Left kidney (tissue), 2 donors: ENCODE data around the gene NCEH1. TPM values are rescaled to one million over a fixed set of nuclear protein-coding genes. Genes with fewer than 3 reads are reported as not detected.

Source experiments
- DNase-seq: peaks from one replicate; pipeline ENCODE4 v3.0.0-alpha.2; 2013
- polyA plus RNA-seq: library from polyadenylated mRNA; unstranded; fragments of 120-200 nt; gene quantifications from one replicate; pipeline ENCODE4 v1.2.1, GENCODE V29; 2013; ENCODE audit not compliant: insufficient read length

NCEH1 gene
- polyA plus RNA-seq, 1 donor, result 5.3 TPM

DNA sequence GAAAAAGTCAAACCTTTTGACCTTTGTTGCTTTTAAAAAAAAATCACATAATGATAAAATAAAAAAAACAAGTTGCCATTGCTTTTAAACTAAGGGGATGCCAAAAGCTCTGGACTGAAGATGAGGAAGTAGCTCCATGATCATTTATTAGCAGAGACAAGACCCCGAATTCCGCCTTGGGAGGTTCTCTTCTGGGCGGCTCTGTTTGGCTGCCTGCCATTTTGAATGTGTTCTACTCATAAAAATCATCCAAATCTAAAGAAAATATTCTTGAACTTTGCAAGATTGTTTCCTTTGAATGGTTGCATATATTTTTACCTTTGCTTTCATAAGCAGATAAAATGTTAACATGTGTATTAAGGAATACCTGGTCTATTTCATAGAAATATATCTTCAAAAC, 63.8 kb downstream of the NCEH1 start:
- no peak for DNase-seq

DNA sequence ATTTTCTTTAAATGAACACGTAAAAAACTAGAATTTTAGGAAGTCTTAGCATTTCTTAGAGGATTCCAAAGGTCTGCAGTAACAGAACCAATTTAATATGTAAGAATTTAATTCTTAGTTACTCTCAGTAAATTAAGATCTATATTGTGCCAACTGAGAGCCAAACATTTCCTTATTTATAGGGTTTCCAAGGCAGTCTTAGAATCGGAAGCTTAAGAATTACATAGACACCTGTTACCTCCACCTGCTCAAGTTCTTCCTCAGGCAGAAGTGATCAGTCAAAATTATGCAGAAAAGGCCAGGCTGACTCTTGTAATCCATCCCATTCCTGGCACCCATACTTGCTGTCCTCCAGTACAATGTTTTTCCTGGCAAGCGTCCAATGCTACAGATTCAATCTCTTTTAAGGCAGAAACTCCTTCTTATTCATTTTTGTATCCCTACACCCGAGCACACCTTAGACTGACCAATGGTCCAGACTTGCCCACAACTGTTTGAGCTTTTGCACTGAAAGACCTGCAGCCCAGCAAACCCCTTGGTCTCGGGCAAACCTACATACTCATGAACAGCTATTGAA, 64.3 kb downstream of the NCEH1 start:
- DNase-seq, result no peak

DNA sequence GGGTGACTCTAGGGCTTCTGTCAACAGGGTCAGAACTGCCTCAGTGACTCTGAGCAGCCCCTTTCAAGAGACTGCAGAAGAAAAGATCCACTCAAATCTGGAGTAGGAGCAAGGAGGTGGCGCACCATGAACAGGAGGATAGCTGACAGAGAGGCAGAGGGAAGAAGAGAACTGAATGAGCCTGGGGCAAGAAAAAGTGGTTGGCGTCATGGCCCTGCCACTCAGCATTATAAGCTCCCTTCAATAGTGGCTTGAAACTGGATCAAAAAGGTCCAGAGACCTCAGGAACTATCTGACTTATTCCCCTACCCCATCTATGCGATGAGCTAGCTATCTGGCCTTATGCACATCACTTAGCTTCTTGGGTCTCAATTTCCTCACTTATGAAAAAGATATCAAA, 66.6 kb downstream of the NCEH1 start:
- no peak for DNase-seq

DNA sequence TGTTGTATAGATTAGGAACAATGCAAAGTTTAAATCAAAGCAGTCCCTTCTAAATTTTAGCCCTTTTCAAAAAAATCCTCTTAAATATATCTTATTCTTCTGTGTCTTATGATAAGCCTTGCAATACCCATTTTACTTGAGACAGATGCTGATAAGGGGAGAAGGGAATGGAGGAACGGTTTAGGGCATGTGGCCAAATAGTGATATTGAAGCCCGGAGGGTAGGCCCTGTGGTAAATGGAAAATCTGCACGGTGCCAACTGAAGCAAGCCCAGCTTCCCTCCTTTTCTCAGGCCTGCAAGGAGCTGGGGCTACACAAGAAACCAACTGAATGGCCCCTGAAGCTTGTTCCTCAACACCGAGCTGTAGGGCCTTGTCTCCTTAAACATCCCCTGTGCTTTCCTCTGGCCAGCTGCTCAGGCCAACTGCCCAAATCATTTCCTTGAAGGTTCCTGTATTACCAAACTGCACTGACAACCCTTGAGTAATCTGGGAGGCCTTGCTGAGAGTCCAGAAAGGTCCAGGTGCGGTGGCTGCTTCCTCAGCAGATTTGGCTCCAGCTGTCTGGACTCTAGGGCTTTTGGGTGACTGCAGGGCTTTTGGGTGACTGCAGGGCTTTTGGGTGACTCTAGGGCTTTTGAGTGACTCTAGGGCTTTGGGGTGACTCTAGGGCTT, 67.2 kb downstream of the NCEH1 start:
- no peak for DNase-seq

DNA sequence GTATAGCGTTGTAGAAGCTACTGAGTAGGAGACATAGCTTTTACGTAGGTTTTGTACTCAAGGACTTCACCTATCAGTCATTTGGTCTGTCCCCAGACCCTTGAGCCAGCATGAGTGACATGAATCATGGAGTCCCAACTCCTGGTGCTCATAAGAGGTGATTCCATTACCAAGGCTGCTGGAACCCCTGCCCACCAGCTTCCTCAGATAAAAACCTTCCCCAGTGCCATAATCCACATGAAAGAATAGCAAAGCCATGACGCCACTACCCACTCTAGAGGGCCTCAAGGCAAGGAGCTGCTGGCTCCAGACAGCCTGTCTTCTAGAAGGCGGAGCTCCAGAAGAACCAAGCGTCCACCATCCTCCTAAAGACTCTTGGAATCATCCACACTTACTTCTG, 69.6 kb downstream of the NCEH1 start:
- no peak for DNase-seq

DNA sequence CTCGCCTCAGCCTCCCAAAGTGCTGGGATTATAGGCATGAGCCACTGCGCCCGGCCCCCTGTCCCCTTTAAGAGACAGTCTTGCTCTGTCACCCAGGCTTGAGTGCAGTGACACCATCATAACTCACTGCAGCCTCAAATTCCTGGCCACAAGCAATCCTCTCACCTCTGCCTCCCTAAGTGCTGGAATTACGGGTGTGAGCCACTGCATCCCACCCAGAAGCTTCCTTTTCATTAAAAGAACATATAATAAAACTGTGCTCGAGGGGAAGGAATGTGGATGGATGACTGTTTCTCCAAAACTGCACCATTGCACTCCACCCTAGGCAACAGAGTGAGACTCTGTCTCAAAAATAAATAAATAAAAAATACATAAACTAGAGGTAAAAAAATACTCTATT, 70.1 kb downstream of the NCEH1 start:
- no peak for DNase-seq

DNA sequence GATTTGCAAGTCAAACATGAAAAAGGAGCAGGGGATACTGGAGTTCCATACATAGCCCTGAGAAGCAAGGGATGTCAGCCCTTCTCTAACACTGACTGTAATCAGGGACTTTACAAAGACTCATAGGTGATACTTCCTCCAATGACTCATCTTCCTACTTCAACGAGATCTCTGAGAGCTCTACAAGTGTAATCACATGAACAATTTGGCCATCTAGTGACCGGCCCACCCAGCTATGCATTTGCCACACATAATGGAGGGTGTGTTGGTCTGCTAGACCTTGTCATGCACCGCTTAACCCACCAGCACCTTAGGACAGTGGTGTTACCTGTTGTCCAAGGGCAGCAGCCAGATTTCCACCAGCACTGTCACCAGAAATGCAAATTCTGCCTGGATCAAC, 75.3 kb downstream of the NCEH1 start:
- DNase-seq, result no peak

DNA sequence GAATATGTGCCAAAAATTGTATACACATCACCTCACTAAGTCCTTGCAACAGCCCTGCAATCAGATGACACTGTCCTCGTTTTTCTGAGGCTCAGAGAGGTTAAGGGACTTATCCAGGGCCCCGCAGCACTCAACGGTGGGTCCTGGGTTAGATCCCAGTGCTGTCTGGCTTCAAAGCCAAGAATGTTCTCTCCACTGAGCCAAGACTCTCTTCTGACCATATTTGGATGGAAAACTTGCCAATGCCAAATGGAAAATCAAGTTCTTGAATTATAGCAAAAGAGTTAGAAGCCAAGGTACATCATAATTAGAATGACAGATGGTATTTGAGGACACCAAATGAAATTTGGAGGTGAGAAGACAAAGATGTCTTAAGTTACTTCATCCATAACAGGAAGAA, 75.9 kb downstream of the NCEH1 start:
- no peak for DNase-seq

DNA sequence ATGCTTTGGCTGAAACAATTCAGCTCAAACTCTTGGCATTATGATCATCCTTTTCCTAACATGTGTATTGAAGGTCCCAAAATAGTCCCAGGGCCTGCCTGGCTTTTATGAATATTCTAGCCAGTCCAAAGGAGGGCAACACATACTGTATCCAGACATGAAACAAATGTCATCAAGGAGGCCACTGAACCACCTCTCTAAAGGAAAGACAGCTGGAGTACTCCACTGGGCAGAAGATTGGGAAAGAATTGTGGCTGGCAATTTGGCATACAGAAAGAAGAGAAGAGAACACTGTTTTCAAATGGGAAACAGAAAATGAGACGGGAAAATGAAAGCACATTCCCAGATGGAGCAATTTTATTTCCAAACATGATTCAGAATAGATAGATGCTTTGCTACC, 80.6 kb downstream of the NCEH1 start:
- no peak for DNase-seq

DNA sequence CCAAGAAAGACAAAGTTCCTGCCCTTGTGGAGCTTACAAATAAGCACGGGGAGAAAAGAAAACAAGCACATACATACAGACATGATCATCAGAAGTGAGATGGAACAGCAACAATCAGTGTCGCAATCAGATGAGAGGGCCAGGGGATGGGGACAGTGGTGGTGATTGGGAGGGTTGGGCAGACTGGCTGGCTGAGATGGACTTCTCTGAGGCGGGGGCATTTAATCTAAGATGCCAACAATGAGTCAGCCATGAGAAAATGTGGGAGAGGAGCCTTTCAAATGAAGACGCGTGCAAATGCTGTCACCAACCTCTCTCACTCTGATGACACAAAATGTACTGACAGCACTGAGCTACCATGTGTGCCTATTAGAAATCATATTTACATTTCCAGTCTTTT, 81.4 kb downstream of the NCEH1 start:
- no peak for DNase-seq

DNA sequence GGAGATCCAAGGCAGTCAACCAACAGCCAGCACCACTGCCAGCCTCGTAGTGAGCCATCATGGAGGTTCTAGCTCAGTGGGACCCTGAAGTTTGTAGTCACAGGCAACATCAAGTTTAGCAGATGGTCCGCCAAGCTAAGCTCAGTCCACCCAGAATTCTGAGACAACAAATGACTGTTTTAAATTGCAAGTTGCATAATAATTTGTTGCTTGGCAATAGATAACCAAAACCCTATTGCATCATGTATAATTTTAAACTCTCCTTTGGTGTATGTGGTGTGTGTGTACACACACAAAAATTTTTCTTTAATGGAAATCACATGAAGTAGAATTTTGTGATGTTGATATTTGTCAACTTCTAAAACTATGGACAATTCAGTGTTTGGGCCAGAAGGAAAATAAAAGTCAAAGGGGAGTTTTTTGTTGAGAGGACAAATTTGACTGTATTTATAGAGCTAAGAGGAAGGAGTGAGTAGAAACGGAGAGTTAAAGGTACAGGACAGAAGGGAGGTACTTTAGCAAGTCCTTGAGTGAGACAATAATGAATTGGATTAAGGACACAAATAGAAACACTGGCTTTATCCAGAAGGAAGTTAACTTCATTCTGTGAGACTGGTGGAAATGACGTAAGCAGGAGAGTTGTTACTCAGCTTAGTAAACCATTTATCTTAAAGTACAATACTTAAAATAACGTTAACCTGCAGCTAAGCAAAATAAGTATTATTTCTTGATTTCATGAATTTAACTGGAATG, 83.6 kb downstream of the NCEH1 start:
- no peak for DNase-seq

DNA sequence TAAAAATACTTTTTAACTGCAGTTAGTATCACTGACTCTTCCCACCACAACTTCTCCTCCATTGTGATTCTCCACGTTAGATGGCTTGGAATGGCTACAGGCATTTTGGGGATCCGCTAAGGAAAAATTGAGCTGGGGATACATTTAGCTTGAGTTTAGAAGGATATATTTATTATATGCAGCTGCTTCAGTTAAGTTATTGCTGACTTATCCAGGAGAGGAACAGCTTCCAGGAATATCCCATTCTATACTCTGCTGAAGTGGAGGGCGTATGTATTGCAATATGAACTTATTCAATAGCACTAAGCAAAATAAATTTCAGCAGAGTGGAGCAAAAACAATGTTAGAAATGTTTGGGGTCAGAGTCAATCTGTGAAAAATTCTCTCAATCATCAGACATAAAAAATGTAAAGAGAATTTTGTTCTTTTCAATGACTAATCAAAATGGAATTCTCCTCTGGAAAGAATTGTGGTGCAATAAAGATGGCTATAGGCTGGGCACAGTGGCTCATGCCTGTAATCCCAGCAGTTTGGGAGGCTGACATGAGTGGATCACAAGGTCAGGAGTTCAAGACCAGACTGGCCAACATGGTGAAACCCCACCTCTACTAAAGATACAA, 84.7 kb downstream of the NCEH1 start:
- no peak for DNase-seq

DNA sequence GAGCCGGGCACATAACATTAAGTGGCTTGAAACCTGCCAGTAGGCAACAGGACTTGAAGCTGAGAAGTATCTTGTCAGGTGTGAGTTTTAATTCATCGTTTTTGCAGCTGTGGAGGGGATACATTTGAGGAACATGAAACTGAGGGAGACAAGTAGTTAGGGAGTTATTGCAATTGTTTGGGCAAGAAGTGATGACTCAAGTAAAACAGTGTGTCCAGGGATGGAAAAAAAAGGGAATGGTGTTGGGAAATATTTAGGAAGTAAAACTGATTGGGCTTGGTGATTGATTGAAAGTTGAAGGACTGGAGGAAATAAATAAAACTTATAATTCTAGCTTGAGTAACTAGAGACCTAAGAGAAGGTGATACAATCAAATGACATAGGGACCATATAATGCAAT, 85.5 kb downstream of the NCEH1 start:
- no peak for DNase-seq

DNA sequence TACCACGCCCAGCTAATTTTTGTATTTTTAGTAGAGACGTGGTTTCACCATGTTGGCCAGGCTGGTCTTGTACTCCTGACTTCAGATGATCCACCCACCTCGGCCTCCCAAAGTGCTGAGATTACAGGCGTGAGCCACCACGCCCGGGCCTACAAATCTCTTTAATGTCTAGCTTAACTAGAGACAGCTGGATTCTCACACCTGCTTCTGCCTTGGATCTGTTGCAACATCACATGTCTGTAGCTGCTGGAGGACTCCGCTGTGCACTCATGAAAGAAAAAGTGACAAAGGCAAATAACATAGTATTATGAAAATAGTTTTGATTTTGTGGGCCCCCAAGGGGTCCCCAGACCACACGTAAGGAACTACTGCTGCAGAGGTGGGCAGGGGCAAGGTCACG, 85.9 kb downstream of the NCEH1 start:
- no peak for DNase-seq

DNA sequence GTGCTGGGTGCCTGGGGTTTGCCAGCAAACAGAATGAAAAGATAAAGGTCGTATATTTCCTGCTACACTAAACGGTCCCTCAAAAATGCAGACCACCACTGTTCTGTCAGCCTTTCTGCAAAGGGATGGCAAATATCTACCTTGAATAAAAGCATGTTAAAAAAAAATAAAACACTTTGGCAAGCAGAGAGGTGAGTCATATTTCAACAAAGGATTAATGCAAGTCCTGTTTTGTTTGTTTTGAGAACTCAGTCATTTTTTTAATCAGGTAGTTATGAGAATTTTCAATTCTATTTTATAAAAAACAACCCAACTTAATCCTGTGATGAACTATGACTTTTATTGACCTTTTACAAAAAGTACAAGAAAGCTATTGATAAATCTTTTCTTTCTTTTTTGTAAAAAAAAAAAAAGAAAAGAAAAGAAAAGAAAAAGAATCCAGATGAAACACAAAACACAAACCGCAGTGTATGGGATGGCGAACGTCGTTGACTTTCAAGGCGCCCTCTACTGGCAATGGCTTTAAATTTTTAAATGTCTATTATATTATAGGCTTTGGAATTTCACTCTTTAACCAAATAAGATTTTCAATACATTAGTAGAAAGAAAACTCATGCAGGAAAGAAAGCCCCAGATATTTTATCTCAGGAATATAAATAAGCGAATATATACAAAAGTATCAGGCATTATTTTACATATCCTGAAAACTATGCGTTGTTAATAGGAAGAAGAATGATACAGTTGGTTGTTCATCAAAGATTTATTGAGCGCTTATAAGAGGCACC, 87.8 kb downstream of the NCEH1 start:
- DNase-seq, result no peak

DNA sequence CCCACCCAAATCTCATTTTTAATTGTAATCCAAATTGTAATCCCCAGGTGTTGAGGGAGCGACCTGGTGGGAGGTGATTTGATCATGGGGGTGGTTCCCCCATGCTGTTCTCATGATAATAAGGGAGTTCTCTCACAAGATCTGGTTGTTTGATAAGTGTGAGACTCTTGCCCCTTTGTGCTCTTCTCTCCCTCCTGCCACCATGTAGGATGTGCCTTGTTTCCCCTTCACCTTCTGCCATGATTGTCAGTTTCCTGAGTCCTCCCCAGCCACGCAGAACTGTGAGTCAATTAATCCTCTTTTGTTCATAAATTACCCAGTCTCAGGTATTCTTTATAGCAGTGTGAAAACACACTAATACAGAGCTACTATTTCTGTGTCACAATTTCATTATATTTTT, 88.7 kb downstream of the NCEH1 start:
- DNase-seq, result no peak

DNA sequence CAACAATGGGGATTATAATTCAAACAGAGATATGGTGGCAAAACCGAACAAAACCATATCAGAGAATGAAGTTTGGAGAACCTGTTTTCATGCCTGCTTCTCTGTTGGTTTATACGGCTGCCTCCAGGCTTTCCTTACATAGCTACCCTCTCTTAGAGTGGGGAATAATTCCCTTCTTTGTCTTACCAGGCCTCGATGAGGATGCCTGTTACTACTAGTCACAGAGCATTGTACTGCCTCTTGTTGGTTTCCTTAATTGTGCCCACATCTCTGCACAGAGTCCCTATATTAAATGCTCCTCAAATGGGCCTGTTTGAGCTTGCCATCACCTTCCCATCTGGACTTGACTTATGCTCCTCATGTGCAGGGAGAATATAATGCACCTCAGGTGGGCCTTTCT, 92.9 kb downstream of the NCEH1 start:
- DNase-seq, result no peak

DNA sequence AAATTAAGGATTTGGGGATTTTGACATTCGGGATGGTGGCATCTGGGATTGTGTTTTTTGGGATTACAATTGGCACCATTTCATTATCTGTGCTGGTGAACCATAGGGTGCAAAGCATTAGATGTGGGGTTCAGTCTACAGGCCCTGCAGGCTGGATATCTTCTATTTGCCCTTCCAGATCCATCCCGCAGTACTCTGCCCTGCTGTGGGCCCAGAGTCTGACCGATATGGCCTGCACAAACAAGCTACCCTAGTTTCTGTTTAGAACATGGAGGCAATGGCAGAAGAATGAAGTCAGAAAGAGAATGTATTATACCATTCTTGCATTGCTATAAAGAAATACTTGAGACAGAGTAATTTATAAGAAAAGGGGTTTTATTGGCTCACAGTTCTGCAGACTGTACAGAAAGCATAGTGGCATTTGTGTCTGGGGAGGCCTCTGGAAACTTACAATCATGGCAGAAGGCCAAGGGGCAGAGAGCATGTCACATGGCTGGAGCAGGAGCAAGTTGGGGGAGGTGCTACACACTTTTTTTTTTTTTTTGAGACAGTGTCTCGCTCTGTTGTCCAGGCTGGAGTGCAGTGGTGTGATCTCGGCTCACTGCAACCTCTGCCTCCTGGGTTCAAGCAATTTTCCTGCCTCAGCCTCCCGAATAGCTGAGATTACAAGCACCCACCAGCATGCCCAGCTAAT, 93.7 kb downstream of the NCEH1 start:
- no peak for DNase-seq

DNA sequence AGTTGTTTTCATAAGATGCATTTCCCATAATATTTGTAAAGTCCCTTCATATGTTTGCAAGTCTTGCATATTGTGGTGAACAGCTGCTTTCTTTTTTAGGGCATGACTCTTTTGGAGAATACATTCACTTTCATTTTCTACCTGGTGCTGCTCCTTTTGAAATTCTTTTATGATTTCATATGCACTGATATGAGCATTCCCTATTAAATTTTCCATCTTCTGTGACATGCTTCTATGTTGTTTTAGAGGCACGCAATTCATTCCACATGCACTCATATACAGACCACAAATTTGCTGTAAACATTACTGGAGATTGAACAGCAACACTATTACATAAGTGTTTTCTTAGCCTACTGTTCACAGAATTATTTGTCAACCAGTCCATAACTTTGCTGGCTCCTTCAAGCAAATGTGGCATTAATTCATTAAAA, 94.8 kb downstream of the NCEH1 start:
- DNase-seq, result no peak

DNA sequence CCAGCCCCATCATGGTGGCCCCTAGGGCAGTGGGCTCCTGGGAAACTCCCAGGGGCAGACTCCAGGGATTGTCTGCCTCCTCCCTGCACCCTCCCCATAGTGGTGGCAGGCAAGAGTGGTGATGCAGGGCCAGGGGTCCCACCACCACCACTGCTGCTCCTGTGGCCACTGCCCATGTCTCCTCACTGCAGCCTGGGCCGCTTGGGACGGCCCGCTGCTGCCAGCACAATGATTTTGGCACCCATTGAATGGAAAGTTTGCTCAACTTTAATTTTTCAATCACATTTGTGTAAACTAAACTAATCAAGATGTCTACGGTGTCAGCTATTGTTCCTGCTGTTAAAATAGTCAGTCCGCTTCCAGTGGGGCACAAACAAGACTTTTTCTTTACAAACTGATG, 95.6 kb downstream of the NCEH1 start:
- no peak for DNase-seq

DNA sequence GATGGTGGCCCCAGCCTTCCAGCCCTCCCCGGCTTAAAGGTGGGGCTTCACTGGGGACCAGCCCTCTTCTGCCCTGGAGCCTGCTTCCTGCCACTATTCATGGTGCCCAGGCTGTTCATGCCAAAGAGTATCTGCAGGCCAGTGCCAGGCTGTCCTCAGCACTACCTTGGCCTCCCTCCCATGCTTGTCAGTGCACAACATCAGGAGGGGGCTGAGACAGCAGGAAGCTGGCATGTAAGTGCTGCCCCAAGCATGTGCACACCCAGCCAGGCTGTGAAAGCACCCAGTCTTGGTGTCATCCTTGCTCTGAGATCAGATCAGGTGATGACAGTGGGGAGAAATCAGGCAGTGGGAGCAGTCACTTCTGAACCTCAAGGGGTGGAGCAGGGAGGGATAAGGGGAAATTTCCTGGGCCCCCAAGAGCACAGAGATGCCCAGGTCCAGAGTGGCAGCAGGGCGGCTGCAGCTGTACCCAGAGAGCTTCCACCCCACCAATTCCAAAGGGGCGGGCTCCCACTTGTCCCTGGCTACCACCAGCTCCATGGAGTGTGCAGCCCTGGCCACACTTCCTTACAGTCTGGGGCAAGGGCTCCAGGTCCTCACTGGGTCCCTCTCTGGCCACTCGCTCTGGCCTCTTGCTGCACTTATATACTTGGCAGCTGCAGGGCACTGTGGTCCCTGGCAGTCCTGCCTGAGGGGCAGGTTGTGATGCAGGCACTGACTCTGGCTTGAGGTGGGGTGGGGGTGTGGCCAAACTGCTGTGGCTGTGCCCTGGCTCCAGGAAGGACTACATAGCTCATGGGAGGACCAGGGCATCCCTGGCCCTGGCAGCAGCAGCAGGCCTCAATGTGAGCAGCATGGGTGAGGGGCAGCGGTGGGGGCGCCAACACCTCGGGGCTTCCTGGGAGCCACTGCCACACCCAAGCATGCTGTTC, 96.3 kb downstream of the NCEH1 start:
- no peak for DNase-seq
